ENCODE data around the gene ITGA4. TPM values are rescaled to one million over a fixed set of nuclear protein-coding genes. Genes with fewer than 3 reads are reported as not detected.

Gene ITGA4
- total RNA-seq, 4 donors from 2014 or later, result 1.6 to 9.0 (median 6.4) TPM

DNA sequence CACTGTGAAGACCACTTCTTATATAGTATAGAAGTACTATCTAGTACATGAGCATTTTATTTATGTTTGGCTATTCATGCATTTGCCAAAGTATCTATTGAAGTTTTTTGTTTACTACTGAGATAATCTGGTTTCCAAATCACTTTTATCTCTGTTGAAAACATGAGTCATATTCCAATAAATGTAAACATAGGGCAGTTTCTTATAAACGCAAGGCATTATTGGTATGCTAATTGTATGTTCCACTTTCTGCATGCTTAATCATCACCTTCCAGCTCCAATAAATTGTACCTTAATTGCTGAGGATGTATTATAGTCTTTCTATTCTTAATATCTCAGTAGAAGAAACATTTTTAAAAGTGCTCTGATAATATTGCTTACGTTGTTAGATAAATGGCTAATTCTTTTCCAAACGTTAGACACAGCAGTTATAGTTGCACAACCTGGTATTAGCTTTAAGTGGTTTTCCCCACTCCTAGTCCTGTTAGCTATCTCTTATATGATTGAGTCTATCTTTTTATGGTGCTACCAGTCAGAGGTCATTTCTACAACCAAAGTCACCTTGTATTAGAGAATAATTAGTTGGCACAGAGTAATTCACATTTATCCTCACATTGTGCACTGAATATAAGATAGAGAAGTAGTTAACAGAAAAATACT lies 17.2 kb downstream of the ITGA4 start:
- TF ChIP-seq, protein P1, sequence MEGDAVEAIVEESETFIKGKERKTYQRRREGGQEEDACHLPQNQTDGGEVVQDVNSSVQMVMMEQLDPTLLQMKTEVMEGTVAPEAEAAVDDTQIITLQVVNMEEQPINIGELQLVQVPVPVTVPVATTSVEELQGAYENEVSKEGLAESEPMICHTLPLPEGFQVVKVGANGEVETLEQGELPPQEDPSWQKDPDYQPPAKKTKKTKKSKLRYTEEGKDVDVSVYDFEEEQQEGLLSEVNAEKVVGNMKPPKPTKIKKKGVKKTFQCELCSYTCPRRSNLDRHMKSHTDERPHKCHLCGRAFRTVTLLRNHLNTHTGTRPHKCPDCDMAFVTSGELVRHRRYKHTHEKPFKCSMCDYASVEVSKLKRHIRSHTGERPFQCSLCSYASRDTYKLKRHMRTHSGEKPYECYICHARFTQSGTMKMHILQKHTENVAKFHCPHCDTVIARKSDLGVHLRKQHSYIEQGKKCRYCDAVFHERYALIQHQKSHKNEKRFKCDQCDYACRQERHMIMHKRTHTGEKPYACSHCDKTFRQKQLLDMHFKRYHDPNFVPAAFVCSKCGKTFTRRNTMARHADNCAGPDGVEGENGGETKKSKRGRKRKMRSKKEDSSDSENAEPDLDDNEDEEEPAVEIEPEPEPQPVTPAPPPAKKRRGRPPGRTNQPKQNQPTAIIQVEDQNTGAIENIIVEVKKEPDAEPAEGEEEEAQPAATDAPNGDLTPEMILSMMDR (IDR thresholded peaks at IDR 0.05), result no peak
- no peak for TF ChIP-seq POLR2A (IDR thresholded peaks at IDR 0.05)
- WGBS, 2 donors, result 53 to 57% methylated on average over 3 of the region's 3 CpGs
- Histone ChIP-seq H3K36me3 (no peaks in the 10 kb centered on the region), H3K27me3 (no peaks in the 10 kb centered on the region), H3K27ac (no peak overlapping the region), H3K9me3 (no peaks in the 10 kb centered on the region), H3K4me1 (no peaks in the 10 kb centered on the region), H3K4me3 (no peak overlapping the region)
- DNase-seq, result no peak
- intact Hi-C loops (cut with DNase I), result no loop called here

DNA sequence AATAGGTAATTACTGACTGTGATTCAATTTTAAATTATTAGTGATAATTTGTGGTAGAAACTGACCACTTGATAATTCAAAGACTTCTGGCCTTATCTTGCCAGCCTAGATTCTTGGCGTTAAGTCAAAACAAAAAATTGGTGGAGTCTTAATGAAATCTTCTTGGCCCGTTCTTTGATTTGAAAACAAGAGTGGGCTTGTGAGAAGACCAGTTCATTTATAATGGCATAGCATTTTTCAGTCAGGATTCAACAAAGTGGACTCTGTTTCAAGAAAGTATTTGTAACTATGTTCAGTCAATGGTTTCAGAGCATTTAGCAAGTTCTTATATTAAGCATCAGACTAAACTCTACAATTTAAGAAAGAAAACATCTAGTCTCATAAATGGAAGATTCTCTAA lies 26.0 kb downstream of the ITGA4 start:
- H3K9me3 ChIP-seq, result no peaks in the 10 kb centered on the region
- intact Hi-C loops (cut with DNase I), result no loop called here
- 78% methylated on average over 2 of the region's 2 CpGs for WGBS, 2 donors
- no peaks in the 10 kb centered on the region for H3K4me1 ChIP-seq
- no peak overlapping the region for H3K4me3 ChIP-seq
- TF ChIP-seq, protein P1 (IDR thresholded peaks at IDR 0.05), result no peak
- no peak for TF ChIP-seq POLR2A (IDR thresholded peaks at IDR 0.05)
- H3K36me3 ChIP-seq, result no peaks in the 10 kb centered on the region
- H3K27ac ChIP-seq, result no peak overlapping the region
- H3K27me3 ChIP-seq, result no peaks in the 10 kb centered on the region
- no peak for DNase-seq

DNA sequence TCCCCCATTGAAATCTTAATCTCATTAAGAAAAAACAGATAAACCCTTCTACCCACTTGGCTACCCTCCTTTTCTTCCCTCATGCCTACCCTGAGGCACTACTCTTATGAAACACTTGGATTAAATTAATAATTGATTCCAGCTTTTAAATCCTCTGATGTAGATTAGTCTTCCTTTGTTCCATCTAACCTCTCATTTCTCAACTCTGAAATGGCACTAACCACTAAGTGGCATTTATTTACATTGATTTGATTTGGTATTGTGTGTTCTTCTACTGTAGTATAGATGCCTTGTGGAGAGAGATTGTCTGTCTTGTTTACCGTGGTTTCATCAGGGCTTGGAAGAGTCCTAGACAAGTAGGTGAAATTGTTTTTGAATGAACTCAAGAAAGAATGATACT lies 26.7 kb downstream of the ITGA4 start:
- 57 to 82% methylated on average over 1 of the region's 1 CpG for WGBS, 2 donors
- DNase-seq, result no peak
- no peak overlapping the region for H3K4me3 ChIP-seq
- no peaks in the 10 kb centered on the region for H3K9me3 ChIP-seq
- no peaks in the 10 kb centered on the region for H3K27me3 ChIP-seq
- no peaks in the 10 kb centered on the region for H3K4me1 ChIP-seq
- no peaks in the 10 kb centered on the region for H3K36me3 ChIP-seq
- no peak overlapping the region for H3K27ac ChIP-seq
- intact Hi-C loops (cut with DNase I), result no loop called here
- TF ChIP-seq, protein P1 (IDR thresholded peaks at IDR 0.05), result no peak
- no peak for TF ChIP-seq POLR2A (IDR thresholded peaks at IDR 0.05)

DNA sequence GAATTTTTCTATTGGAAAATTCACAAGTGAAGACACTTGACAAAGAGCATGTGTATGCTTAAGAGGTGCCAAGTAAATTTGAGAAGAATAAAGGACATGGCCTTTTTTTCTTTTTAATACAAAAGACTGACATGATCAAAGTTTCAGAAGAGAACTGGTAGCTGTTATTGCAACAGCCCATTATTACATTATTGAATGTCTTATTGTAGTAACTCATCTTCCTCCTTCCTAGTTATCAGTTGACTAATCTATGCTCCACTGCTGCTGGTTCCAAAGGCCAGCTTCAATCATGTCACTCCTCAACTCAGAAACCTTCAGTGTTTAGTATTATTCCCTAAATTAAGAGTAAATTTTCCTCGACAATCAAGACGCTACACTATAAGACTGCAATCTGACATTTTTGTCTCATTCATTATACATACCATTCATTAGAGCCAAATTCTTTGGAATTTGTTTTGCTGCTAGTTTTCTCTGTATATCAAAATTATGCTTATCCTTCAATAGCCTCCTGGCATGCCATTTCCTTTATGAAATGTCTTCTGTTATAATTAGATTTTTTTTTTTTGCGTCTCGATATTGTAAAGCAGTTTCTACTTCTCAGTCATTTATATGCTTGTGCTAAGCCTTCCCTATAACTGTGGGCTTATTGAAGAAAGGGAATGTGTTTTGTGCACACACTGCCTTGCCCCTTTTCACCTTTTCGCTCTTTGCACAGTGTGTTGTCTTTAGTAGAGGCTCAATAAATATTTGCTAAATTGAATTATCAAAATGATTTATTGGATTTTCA lies 27.9 kb downstream of the ITGA4 start:
- no peak overlapping the region for H3K27ac ChIP-seq
- no peak for DNase-seq
- no peaks in the 10 kb centered on the region for H3K27me3 ChIP-seq
- WGBS, 2 donors, result 49 to 68% methylated on average over 5 of the region's 5 CpGs
- no peak overlapping the region for H3K4me3 ChIP-seq
- intact Hi-C loops (cut with DNase I), result no loop called here
- H3K4me1 ChIP-seq, result no peaks in the 10 kb centered on the region
- H3K9me3 ChIP-seq, result no peaks in the 10 kb centered on the region
- no peaks in the 10 kb centered on the region for H3K36me3 ChIP-seq
- no peak for TF ChIP-seq POLR2A (IDR thresholded peaks at IDR 0.05)
- TF ChIP-seq, protein P1 (IDR thresholded peaks at IDR 0.05), result no peak

DNA sequence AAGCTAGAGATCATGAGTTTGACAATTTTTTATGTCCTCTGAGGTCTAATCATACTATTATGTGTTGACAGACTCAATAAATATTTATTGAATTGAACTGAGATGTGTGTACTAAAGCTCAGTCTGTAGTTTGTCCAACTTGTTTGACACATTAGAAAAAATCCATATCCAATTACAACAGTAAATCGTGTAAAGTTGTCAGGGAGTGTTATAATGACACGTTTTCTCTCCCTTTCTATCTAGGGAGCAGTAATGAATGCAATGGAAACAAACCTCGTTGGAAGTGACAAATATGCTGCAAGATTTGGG lies 28.4 kb downstream of the ITGA4 start:
- H3K4me3 ChIP-seq, result no peak overlapping the region
- 35 to 39% methylated on average over 3 of the region's 3 CpGs for WGBS, 2 donors
- no peak overlapping the region for H3K27ac ChIP-seq
- no peaks in the 10 kb centered on the region for H3K36me3 ChIP-seq
- TF ChIP-seq, protein P1 (IDR thresholded peaks at IDR 0.05), result no peak
- TF ChIP-seq POLR2A (IDR thresholded peaks at IDR 0.05), result no peak
- no peak for DNase-seq
- H3K9me3 ChIP-seq, result no peaks in the 10 kb centered on the region
- H3K27me3 ChIP-seq, result no peaks in the 10 kb centered on the region
- intact Hi-C loops (cut with DNase I), result no loop called here
- H3K4me1 ChIP-seq, result no peaks in the 10 kb centered on the region

All from esophagus squamous epithelium (tissue), 5 donors.